Measurements from ENCODE around the gene TPRG1.
A peak's percentile ranks its signal among the peaks of the same experiment; 100 is the strongest.

The TPRG1 gene

DNA sequence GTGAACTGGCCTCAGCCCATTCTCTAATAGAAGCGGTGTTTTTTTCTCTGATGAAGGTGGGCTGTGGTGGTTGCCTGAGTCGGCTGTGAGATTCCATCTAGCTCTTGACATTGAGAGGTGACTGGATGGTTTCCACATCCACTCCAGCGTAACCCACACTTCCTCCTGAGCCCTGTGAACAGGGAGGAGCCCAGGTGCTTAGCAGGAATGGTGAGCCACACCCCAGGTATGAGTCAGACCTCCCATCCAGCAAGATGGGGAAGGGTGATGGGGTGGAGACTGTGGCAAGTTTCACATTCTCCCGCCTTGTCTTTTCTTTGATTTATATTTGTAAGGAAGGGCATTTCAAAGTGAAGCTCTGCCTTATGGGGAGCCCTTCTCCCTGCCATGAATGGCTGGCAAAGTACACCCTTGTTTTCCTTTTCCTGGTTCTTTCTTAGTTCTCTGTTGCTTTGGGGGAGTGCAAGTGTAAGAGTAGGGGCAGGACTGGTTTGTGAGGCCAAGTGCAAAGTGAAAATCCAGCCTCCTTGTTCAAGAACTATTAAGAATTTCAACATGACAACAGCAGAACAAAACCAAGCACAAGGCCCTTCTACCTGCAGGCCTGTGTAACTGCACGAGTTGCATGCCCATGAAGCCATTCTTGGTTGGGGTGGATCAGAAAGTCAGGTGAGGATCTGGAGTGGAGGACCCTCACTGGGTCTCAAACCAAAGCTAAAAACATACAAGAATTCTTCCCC lies 4.6 kb upstream of the TPRG1 start:
- DNase-seq, result no peak

- no peak for DNase-seq
Measured at GRCh38 chr3:189168711-189169110, 3.1 kb upstream of the TPRG1 start.

DNA sequence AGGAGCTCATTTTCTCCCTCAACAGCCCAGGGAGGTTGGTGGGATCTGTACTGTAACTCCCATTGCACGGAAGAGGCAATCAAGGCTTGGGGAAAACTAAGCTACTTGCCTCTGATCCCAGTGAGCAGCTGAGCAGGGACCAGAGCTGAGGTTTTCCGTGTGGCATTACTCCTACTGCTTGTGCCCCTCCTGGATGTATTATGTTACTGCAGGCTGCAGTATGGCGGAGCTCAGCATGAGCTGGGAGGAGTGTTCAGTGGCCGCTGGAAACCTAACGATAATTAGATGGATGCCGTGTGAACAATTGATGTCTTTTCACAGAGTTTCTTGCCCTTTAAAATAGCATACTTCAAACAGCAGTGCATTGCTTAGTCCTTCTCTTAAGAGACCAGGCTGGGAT lies 2.0 kb upstream of the TPRG1 start:
- DNase-seq, result no peak

DNA sequence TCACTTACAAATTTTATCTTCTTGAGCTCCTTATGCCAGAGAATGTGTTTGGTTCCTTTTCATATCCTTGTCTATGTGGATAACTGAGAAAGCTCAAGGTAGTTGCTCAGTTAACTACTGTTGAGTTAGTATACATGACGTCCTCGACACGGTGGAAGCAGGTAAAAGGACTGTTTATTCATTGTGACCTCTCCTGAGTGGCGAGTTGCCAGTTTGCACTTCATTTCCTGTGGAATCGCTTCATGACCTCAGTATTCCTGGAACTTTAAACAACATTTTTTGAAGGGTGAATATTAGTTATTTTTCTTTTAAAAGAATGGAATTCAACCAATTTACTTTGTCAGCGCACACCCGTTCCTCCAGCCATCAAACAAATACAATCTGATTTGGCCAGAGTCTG lies 1.2 kb upstream of the TPRG1 start:
- DNase-seq, result no peak

DNA sequence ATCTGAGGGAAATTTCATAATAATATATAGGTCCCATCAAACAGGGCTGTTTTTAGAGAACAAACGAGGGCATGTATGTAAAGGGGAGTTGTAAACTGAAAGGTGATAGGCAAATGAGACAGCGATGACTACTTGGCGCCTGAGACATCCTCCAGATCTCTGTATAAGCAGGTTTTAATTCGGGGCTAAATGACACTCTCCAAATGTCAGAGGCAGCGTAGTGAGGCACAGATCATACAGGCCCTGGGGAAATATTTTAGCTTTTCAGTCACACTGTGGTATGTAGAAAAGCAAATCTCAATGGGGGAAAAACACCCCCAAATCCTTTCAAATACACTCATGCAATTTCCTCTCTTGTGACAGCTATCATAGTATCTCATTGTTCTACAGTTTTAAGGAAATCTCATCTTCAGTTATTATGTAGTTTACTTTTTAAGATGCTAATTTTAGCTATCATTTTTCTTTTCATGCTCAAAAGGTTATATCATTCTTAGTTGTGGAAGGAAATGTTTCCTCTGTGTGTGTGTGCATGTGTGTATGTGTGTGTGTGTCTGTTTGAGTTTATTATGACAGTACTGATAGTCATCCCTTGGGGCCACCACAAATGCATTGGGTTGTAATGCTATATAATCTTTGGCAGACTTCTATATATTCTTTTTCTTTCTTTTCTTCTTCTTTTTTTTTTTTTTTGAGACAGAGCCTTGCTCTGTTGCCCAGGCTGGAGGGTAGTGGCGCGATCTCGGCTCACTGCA lies 1.1 kb downstream of the TPRG1 start:
- DNase-seq, result no peak

DNA sequence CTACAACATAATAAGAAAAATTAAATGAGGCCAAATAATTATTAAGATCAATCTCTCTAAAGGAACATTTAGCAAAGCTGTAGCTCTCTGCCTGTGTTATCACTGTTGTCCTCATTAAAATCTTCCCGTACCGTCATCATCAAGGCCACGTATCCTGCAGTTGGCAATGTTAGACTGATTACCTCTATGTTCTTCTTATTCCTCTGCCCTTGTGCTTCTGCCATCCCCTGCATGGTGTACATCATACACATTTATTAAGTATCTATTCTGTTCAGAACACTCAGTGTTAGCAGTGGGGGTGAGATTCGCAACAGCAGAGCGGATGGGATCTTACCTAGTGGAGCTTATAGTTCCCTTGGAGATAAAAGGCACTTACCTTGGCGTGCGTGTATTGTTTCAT lies 12.8 kb downstream of the TPRG1 start:
- DNase-seq, result no peak

DNA sequence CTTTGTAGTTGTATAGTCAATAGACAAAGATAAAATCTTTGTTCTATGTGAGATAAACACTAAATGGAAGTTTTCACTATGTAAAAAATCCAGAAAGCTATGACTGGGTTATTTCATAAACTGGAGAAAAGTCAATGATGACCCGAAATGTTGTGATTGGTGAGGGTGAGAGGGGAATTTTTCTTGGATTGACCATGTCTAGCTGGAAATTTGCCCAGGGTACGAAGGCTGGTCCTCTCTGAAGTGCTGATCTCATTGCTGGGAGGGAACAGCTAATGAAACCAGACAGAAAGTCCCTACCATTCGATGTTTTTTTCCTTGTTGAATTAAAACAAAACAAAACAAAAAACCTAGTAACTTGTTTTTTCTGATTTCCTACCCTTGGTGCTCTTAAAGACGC lies 14.3 kb downstream of the TPRG1 start:
- DNase-seq, result peak; percentile 70

DNA sequence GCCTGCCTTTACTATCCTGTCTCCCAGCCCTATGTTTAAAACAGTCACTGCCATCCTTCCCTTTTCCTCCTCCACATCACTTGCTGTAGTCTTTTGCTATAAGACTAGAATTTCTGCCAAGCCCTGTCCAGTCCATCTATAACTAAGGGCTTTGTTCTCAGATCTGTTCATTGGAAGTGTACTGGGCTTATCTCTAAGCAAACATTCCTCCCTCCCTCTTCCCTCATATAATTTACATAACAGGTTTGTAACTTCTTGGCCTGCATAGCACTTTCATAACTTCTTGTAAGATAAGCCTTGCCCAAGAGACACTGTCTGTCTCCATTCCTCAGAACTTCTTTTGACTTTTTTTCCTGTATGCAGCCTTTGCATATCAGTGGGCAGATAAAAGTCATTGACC lies 16.7 kb downstream of the TPRG1 start:
- DNase-seq, result no peak

DNA sequence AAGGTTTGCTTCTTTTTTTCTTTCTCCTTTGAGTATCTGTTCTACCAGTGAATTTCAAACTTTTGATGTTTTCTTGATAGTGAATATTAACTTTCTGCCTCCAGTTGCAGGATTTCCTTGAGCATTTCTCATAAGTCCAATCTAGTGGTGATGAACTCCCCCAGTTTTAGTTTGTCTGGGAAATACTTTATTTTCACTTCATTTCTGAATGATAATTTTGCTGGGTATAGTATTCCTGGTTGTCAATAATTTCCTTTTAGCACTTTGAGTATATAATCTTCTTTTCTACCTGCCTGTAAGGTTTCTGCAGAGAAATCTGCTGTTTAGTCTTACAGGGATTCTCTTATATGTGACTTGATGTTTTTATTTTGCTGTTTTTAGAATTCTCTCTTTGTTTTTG lies 21.0 kb downstream of the TPRG1 start:
- DNase-seq, result no peak

- DNase-seq, result no peak
Measured at GRCh38 chr3:189195302-189195701, 23.5 kb downstream of the TPRG1 start.

DNA sequence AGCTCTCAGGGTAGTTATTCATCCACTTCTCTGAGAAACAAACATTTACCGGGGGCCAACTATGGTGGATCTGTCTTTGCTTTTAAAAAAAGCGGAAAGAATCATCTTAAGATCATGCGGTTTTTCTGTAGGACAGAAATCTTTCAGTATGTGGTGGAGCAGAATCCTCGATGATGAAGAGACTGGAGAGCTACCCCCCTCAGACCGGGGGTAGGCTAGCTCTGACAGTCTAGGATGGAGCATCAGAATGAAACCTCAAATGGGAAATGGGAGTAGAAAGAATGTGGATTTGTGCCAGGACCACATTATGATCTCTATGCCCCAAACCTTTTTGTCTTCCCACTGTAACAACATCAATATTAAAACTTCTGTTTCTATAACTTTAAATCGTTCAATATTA lies 30.3 kb downstream of the TPRG1 start:
- no peak for DNase-seq

DNA sequence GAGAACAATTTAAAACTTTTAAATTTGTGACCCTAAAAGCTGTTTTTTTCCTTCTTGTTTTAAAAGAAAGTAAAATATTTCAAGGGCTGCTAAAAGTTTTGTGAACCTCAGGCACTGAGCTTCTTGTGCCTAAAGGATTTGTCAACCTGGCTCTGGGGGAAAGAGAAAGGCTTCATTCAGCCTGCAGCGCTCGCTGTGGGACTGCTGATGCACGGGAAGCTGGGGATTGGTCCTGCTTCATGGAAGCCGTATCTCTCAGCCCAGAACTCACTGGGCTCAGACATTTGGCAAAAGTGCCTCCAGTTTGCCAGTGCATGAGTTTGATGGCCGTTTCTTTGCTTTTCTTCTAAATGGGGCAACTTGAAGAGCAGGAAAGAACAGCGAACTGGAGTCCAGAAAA lies 30.8 kb downstream of the TPRG1 start:
- DNase-seq, result no peak

- DNase-seq, result no peak
Measured at GRCh38 chr3:189204167-189204866, 32.5 kb downstream of the TPRG1 start.

DNA sequence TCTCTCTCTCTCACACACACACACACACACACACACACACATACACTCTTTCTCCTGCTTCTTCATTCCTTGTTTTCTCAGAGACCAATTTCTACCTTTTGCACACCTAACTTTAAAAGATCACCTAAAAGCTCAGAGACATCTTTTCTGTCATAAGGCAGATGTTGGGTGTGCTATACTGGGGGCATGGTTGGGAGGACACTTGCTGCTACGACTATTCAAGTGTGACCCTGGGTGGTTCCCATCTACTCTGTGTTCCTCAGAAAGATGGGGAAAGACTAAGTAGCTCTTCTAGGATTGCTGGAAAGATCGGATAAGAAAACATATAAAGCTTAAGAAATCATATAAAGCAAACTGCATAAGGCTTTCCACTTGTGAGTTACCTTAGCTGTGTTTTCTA lies 33.2 kb downstream of the TPRG1 start:
- no peak for DNase-seq

DNA sequence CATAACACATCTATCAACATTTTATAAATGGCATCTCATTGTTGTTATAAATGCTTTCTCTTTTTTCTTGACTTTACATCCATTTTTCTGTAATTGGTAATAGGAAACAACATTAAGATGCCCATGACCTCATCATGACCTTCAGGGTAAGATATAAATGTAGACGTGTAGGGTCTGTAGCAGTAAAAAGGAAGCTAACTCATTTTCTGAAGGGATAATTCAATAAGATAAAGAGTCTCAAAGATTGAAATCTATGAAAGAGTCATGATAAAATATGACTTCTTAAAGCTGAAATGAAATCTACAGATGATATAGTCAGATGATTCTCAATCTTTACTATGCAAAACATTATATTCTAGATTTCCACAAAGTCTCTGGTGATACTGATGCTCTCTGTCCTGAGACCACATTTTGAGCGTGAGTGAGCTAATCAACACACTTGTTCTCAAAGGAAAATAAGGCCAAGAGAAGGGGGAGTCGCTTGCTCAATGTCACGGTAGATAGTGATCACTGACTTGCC lies 38.5 kb downstream of the TPRG1 start:
- no peak for DNase-seq

- DNase-seq, result no peak
Measured at GRCh38 chr3:189212681-189213080, 40.9 kb downstream of the TPRG1 start.

DNA sequence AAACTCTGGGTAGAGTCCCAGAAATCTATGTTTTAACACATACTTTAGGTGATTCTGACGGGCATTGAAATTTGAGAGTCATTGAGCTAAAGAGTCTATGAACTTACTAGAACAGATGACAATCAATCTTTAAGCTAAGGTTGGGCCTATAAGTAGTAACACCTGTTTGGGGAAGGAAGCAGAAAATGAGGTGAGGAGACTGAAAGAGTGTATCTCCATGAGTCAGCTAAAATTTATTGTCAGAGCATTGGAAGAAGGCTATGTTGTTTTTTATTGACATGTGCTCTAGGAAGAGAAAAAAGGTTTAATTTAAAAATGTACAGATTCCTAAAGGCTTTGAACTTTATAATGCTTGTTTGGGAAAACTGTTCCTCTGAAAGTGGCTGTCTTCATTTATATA lies 42.9 kb downstream of the TPRG1 start:
- no peak for DNase-seq

- no peak for DNase-seq
Measured at GRCh38 chr3:189222927-189223636, 51.3 kb downstream of the TPRG1 start.

DNA sequence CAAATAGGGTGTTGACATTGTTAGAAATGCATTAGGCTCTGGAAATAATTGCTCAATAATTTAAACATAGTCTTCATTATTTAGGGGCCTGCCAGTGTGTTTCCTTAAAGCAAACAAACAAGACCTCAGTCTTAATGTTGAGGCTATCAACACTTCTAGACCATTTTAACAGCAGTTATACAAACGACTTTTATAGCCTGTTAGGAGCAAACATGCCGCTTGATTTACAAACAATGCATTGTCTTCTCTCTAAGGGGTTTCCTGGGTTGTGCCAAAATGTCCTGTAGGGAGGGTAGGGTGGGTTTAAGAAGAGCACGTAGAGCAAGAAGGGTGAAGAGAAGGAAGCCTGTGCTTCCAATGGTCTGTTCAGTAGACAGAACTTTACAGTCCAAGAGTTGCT lies 53.7 kb downstream of the TPRG1 start:
- DNase-seq, result no peak

DNA sequence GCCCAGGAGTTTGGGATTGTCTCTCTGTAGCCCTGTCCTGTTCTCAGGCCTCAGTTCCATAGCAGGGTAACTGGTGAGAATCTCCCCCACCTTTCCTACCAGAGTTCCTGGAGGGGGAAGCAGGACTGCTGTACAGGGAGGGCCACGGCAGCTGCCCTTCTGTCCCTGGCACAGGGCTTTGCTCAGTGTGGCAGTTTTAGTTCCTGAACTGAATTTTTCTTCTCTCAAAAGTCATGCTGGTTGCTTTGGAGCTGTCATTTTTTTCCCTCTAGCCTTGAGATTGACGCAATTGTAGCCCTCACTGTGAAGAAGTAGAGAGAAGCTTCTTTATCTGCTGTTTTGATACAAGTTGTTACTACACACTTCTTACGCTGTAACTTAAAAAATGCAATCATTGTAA lies 55.5 kb downstream of the TPRG1 start:
- no peak for DNase-seq

DNA sequence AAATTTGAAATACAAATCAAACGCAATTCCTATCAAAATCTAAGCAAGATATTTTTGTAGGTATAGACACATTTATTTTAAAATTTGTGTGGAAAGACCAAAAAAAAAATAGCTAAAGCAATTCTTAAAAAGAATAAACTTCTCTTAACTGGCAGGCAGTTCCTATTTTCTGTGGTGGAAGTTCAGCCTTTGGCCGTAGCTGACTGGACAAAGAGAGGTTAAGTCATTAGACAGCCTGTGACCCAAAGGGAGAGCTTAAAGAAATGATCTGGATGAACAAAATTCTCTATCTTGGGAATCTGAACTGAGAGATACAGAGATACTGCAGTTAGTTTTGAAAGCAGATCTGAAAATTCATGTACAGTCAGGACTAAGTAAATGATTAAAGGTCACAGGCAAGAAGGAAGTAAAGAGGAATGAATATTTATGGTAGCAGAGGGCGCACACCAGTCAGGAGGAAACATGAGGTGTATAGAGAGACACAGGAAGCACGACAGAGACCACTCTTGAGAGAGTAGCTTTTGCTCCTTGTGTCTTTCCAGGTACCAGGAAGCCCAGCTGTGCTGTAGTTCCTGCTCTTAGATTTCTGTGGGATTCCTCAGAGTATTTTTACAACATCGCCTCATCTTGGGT lies 57.5 kb downstream of the TPRG1 start:
- DNase-seq, result peak; percentile 19

DNA sequence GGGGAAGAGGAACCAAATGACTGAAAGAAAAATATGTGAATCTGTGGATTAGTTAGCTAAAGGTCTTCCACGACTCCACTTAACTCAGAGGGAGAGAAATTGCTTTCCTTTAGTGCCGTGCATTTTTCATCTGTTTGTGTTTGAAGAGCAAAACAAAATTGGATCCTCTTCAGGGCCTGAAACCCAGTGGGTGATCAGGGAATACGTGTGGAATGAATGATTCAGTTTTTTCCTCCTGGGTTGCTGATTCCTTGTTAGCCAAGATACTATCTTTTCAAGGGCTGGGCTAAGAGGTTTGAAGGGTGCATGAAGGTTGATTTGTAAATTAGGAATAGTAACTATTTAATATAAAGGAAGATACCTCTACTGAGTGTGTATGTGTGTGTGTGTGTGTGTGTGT lies 61.0 kb downstream of the TPRG1 start:
- DNase-seq, result no peak

All from suppressor macrophage treated with lipopolysaccharide for 4 hours (primary cell).